IMR-90 (cell line): ENCODE results near the gene GJC1. TPM values are rescaled to one million over a fixed set of nuclear protein-coding genes. Genes with fewer than 3 reads are reported as not detected.

Source experiments
- ATAC-seq: fragments of 200-7000 bp; cut with Tn5 transposase; 2 replicates; pipeline ENCODE4 v1.9.1; 2020; ENCODE audit warnings: low read depth, mild to moderate bottlenecking, moderate library complexity
- BruUV-seq: library from RNA; stranded (reverse); fragments of 400-500 nt; replicated peaks from 2 replicates; lab custom pipeline; 2021; lab: Mats Ljungman, UMichigan
- CTCF ChIA-PET: fragments of 300-600 bp; formaldehyde crosslinking; extraction: SDS; loops from one replicate; lab custom pipeline; 2021; ENCODE audit warnings: antibody characterized with exemption; lab: Yijun Ruan, JAX
- POLR2A ChIA-PET: fragments of 300-600 bp; sonication (Branson Sonifier 250); formaldehyde crosslinking; loops from one replicate; lab custom pipeline; 2022; ENCODE audit warnings: antibody characterized with exemption; ENCODE audit not compliant: unreplicated experiment; lab: Charles Lee
- DNase-seq: peaks from one replicate; pipeline ENCODE4 v3.0.0; 2013
- H2AFZ ChIP-seq: replicated peaks from 2 replicates; pipeline ENCODE3; 2013; ENCODE audit warnings: low read length, mild to moderate bottlenecking; ENCODE audit not compliant: poor library complexity
- H2AK5ac ChIP-seq: 2 replicates; pipeline ENCODE4 v1.6.1; 2013; ENCODE audit warnings: low read depth, low read length, inconsistent platforms
- H2AK9ac ChIP-seq: replicated peaks from 2 replicates; pipeline ENCODE3; 2013; ENCODE audit warnings: mild to moderate bottlenecking, low read depth, low read length, moderate library complexity; ENCODE audit not compliant: poor library complexity
- H2BK120ac ChIP-seq: 2 replicates; pipeline ENCODE4 v1.6.1; 2013; ENCODE audit warnings: low read depth, low read length, inconsistent platforms
- H2BK15ac ChIP-seq: 3 replicates; pipeline ENCODE4 v1.6.1; 2013; ENCODE audit warnings: low read depth, low read length, inconsistent platforms
- H2BK20ac ChIP-seq: 2 replicates; pipeline ENCODE4 v1.6.1; 2013; ENCODE audit warnings: low read depth, mild to moderate bottlenecking, inconsistent platforms, low read length, moderate library complexity
- H2BK5ac ChIP-seq: 2 replicates; pipeline ENCODE4 v1.6.1; 2013; ENCODE audit warnings: mild to moderate bottlenecking, low read depth, low read length, inconsistent platforms; ENCODE audit not compliant: poor library complexity, severe bottlenecking
- H3K14ac ChIP-seq: replicated peaks from 2 replicates; pipeline ENCODE4 v1.6.1; 2013; ENCODE audit warnings: low read depth, low read length, inconsistent platforms
- H3K18ac ChIP-seq: 2 replicates; pipeline ENCODE4 v1.6.1; 2013; ENCODE audit warnings: low read depth, low read length, control low read depth
- H3K23ac ChIP-seq: 2 replicates; pipeline ENCODE4 v1.6.1; 2013; ENCODE audit warnings: low read depth, low read length, inconsistent platforms
- H3K27ac ChIP-seq: 2 replicates; pipeline ENCODE4 v1.5.1; 2013; ENCODE audit warnings: mild to moderate bottlenecking, control low read depth, low read length; ENCODE audit not compliant: insufficient read depth
- H3K27me3 ChIP-seq: 2 replicates; pipeline ENCODE4 v1.6.1; 2013; ENCODE audit warnings: low read length; ENCODE audit not compliant: control insufficient read depth, insufficient read depth
- H3K36me3 ChIP-seq: 2 replicates; pipeline ENCODE4 v1.6.1; 2013; ENCODE audit warnings: low read length, mixed read lengths; ENCODE audit not compliant: control insufficient read depth, insufficient read depth
- H3K4ac ChIP-seq: 2 replicates; pipeline ENCODE4 v1.6.1; 2013; ENCODE audit warnings: low read depth, low read length, inconsistent platforms
- H3K4me1 ChIP-seq: 2 replicates; pipeline ENCODE4 v1.6.1; 2013; ENCODE audit warnings: low read length, mixed read lengths; ENCODE audit not compliant: control insufficient read depth, insufficient read depth
- H3K4me2 ChIP-seq: 2 replicates; pipeline ENCODE4 v1.6.1; 2013; ENCODE audit warnings: low read depth, mild to moderate bottlenecking, control low read depth, low read length, moderate library complexity
- H3K4me3 ChIP-seq: 2 replicates; pipeline ENCODE4 v1.5.1; 2013; ENCODE audit warnings: low read depth, mild to moderate bottlenecking, control low read depth, low read length, moderate library complexity; ENCODE audit not compliant: insufficient read depth
- H3K56ac ChIP-seq: 2 replicates; pipeline ENCODE4 v1.6.1; 2013; ENCODE audit warnings: low read length, inconsistent platforms; ENCODE audit not compliant: insufficient read depth; ENCODE audit errors: extremely low read depth
- H3K79me1 ChIP-seq, 2 experiments: 2 replicates each; pipeline ENCODE4 v1.6.1; 2013; ENCODE audit warnings: low read length in 2 of 2, inconsistent platforms in 1 of 2, low read depth in 1 of 2
- H3K9ac ChIP-seq: 2 replicates; pipeline ENCODE4 v1.6.1; 2013; ENCODE audit warnings: low read depth, low read length, control low read depth
- H3K9me1 ChIP-seq: 2 replicates; pipeline ENCODE4 v1.6.1; 2013; ENCODE audit warnings: low read length, inconsistent platforms; ENCODE audit not compliant: insufficient read depth
- H3K9me3 ChIP-seq: 2 replicates; pipeline ENCODE4 v1.6.1; 2013; ENCODE audit warnings: low read length; ENCODE audit not compliant: control insufficient read depth, insufficient read depth
- H4K20me1 ChIP-seq: 2 replicates; pipeline ENCODE4 v1.6.1; 2013; ENCODE audit warnings: low read length, inconsistent platforms; ENCODE audit not compliant: insufficient read depth
- H4K5ac ChIP-seq: 2 replicates; pipeline ENCODE4 v1.6.1; 2013; ENCODE audit warnings: mild to moderate bottlenecking, low read depth, low read length, control low read depth
- H4K8ac ChIP-seq, 2 experiments: 2 replicates each; pipeline ENCODE4 v1.6.1; 2013; ENCODE audit warnings: low read depth in 2 of 2, low read length in 2 of 2, control low read depth in 1 of 2, inconsistent platforms in 1 of 2
- H4K91ac ChIP-seq: 2 replicates; pipeline ENCODE4 v1.6.1; 2013; ENCODE audit warnings: low read depth, low read length, inconsistent platforms; ENCODE audit not compliant: insufficient read depth
- BHLHE40 ChIP-seq: fragments of 150-350 bp; IDR thresholded peaks from 2 replicates; pipeline ENCODE4 v1.6.1; 2016; ENCODE audit warnings: mild to moderate bottlenecking, low read depth, low read length
- CEBPB ChIP-seq: IDR thresholded peaks from 2 replicates; pipeline ENCODE4 v1.6.1; 2012; ENCODE audit warnings: low read depth, low read length, improper control_type of control experiment
- CHD1 ChIP-seq: IDR thresholded peaks from 2 replicates; pipeline ENCODE4 v1.6.1; 2012; ENCODE audit warnings: low read depth, low read length, improper control_type of control experiment
- CTCF ChIP-seq: conservative IDR thresholded peaks from 2 replicates; pipeline ENCODE4 v1.5.1; 2012; ENCODE audit warnings: mild to moderate bottlenecking, low read depth, low read length, improper control_type of control experiment
- ELK1 ChIP-seq: fragments of 150-350 bp; IDR thresholded peaks from 2 replicates; pipeline ENCODE4 v1.6.1; 2016; ENCODE audit warnings: low read depth, mild to moderate bottlenecking, low read length, moderate library complexity, borderline replicate concordance
- FOS ChIP-seq: fragments of 150-350 bp; IDR thresholded peaks from 2 replicates; pipeline ENCODE4 v1.6.1; 2016; ENCODE audit warnings: low read depth, low read length
- MAFK ChIP-seq: IDR thresholded peaks from 2 replicates; pipeline ENCODE4 v1.6.1; 2012; ENCODE audit warnings: low read depth, low read length, improper control_type of control experiment
- MAZ ChIP-seq: IDR thresholded peaks from 2 replicates; pipeline ENCODE4 v1.6.1; 2012; ENCODE audit warnings: low read depth, mild to moderate bottlenecking, low read length, improper control_type of control experiment, moderate library complexity, borderline replicate concordance
- MXI1 ChIP-seq: IDR thresholded peaks from 2 replicates; pipeline ENCODE4 v1.6.1; 2012; ENCODE audit warnings: low read depth, mild to moderate bottlenecking, low read length, moderate library complexity, borderline replicate concordance
- NFE2L2 ChIP-seq: fragments of 150-350 bp; IDR thresholded peaks from 2 replicates; pipeline ENCODE4 v1.6.1; 2016; ENCODE audit warnings: low read depth, mild to moderate bottlenecking, low read length
- POLR2A ChIP-seq: IDR thresholded peaks from 2 replicates; pipeline ENCODE4 v1.6.1; 2012; ENCODE audit warnings: mild to moderate bottlenecking, low read depth, low read length
- RAD21 ChIP-seq: IDR thresholded peaks from 2 replicates; pipeline ENCODE4 v1.6.1; 2012; ENCODE audit warnings: low read length, improper control_type of control experiment
- RCOR1 ChIP-seq: IDR thresholded peaks from 2 replicates; pipeline ENCODE4 v1.6.1; 2012; ENCODE audit warnings: mild to moderate bottlenecking, low read length, improper control_type of control experiment; ENCODE audit not compliant: insufficient replicate concordance
- RFX5 ChIP-seq: IDR thresholded peaks from 2 replicates; pipeline ENCODE4 v1.8.0; 2012; ENCODE audit warnings: low read depth, mild to moderate bottlenecking, low read length, moderate library complexity
- SMC3 ChIP-seq: fragments of 150-350 bp; IDR thresholded peaks from 2 replicates; pipeline ENCODE4 v1.6.1; 2016; ENCODE audit warnings: low read depth, mild to moderate bottlenecking, antibody characterized with exemption, low read length, moderate library complexity
- USF2 ChIP-seq: fragments of 150-350 bp; IDR thresholded peaks from 2 replicates; pipeline ENCODE4 v1.6.1; 2017; ENCODE audit warnings: mild to moderate bottlenecking, antibody characterized with exemption, low read length, low read depth
- WGBS, 2 experiments: methylation state at CpG; one replicate each; pipeline versions ENCODE4 v1.1.5 to v1.1.7; 2013; ENCODE audit warnings: missing lambda C conversion rate in 2 of 2; ENCODE audit not compliant: insufficient read length in 1 of 2; ENCODE audit errors: extremely low coverage in 2 of 2; 5-methylcytosine and 5-hydroxymethylcytosine counted together
- dilution Hi-C: fragments of 300-500 bp; cut with HindIII; formaldehyde crosslinking; loops from one replicate; pipeline ENCODE4 v1.14.3; 2018; ENCODE audit warnings: low sequenced_read_pairs; ENCODE audit not compliant: unreplicated experiment
- in situ Hi-C: fragments of 300-500 bp; cut with MboI; formaldehyde crosslinking; loops from 3 replicates; pipeline ENCODE4 v1.14.3; 2019; ENCODE audit warnings: low sequenced_read_pairs, inconsistent platforms, mixed read lengths
- intact Hi-C: fragments of 100-400 bp; cut with micrococcal nuclease; formaldehyde crosslinking; loops from 2 replicates; pipeline ENCODE4 v1.10.0; 2022
- polyA plus RNA-seq, 3 experiments: library from polyadenylated mRNA; depleted of rRNA; stranded (reverse); fragments of >200 nt; gene quantifications; 2 replicates each; pipeline ENCODE4 v1.2.3, GENCODE V29; 2012; ENCODE audit warnings: low replicate concordance in 1 of 3
- total RNA-seq: library from RNA; depleted of rRNA; stranded (reverse); fragments of >200 nt; gene quantifications from 2 replicates; pipeline ENCODE4 v1.2.3, GENCODE V29; 2012

GJC1 gene
- total and polyA plus RNA-seq, 2 of the 4 experiments (the other 2 are of a cell fraction), result 23.9 to 69.7 TPM

- Histone ChIP-seq H2BK15ac (no peak overlapping the region), H3K56ac (no peak overlapping the region), H3K9ac (no peak overlapping the region), H2BK5ac (no peak overlapping the region), H3K4me1 (no peaks in the 10 kb centered on the region; the same call in 1 of the 2 replicates), H3K36me3 (peaks cover 67% of the 10 kb centered on the region), H3K79me1 (peaks cover 0 to 5% of the 10 kb centered on the region in 2 experiments; a peak in 2 of 4 replicates), H3K27ac (no peak overlapping the region), H3K9me1 (0 out of 2 replicates have a peak, but pooled peaks cover 2% of the 10 kb centered on the region), H3K9me3 (no peaks in the 10 kb centered on the region), H2BK20ac (no peak overlapping the region), H3K27me3 (no peaks in the 10 kb centered on the region), H2AK5ac (no peak overlapping the region), H3K18ac (no peak overlapping the region), H4K91ac (no peak overlapping the region), H3K4me2 (no peak overlapping the region), H3K4ac (no peak overlapping the region), H3K14ac (no peak overlapping the region), H2AK9ac (no peak overlapping the region), H3K23ac (no peak overlapping the region), H2BK120ac (no peak overlapping the region), H2AFZ (no peak overlapping the region), H3K4me3 (no peak overlapping the region), H4K5ac (no peak overlapping the region), H4K8ac (no peak overlapping the region), H4K20me1 (no peaks in the 10 kb centered on the region)
- intact Hi-C loops, result no loop called here
- TF ChIP-seq USF2, result no peak
- TF ChIP-seq RFX5, result no peak
- no peak for TF ChIP-seq ELK1
- TF ChIP-seq NFE2L2, result no peak
- no peak for TF ChIP-seq POLR2A
- no peak for TF ChIP-seq FOS
- TF ChIP-seq MAZ, result no peak
- TF ChIP-seq CEBPB, result no peak
- no peak for TF ChIP-seq MAFK
- TF ChIP-seq BHLHE40, result no peak
- TF ChIP-seq CHD1, result no peak
- TF ChIP-seq RAD21, result no peak
- TF ChIP-seq RCOR1, result no peak
- no peak for TF ChIP-seq CTCF
- no peak for TF ChIP-seq MXI1
- TF ChIP-seq SMC3, result no peak
- DNase-seq (no peak), ATAC-seq (no peak)
- BruUV-seq, result no TSS peak
- dilution Hi-C loops, result no loop called here
- ChIA-PET POLR2A (no interaction called here), CTCF (no interaction called here)
- WGBS, 2 experiments, result no CpG with 5 or more reads among the region's 5 CpGs
- in situ Hi-C loops, result no loop called here
These were observed 24.1 kb upstream of the GJC1 start for GRCh38 chr17:44854192-44854591.
